Measurements from ENCODE around the gene AEBP2. TPM values are rescaled to one million over a fixed set of nuclear protein-coding genes. Genes with fewer than 3 reads are reported as not detected.
A peak's percentile ranks its signal among the peaks of the same experiment; 100 is the strongest.

The AEBP2 gene
- total RNA-seq, 1 donor from 2014 or later: 35.2 TPM

- Mint-ChIP-seq H3K4me3 (no peak overlapping the region), H3K27me3 (ENCODE audit: low read depth) (no peaks in the 10 kb centered on the region), H3K36me3 (ENCODE audit: low read depth) (peaks cover 6% of the 10 kb centered on the region), H3K27ac (ENCODE audit: unreplicated experiment) (no peak overlapping the region), H3K9me3 (no peaks in the 10 kb centered on the region), H3K4me1 (no peaks in the 10 kb centered on the region)
- DNase-seq (ENCODE audit: low read depth, low spot score): no peak
- no peak for TF ChIP-seq CTCF (conservative IDR thresholded peaks at IDR 0.05)
These were observed 78.3 kb downstream of the AEBP2 start for GRCh38 chr12:19517583-19517982.

DNA sequence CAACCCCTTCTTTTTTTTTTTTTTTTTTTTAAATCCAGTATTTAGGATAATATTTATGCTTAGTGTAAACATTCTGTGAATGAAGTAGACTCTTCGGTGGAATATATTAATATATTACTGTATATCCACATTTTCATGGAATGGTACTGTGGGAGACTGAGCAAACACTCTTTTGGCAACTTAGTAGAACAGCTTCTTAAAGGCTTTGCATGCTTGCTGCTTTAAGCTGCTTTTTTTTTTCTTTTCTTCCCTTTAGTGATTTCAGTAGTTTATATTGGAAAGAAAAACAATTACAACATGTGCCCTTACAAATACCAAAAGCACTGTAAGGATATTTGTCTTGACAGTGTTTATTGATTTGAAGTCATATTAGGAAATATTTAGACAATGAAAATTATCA is 78.9 kb downstream of the AEBP2 start:
- no peak for DNase-seq (ENCODE audit: low read depth, low spot score)
- Mint-ChIP-seq H3K9me3 (no peaks in the 10 kb centered on the region), H3K27me3 (ENCODE audit: low read depth) (no peaks in the 10 kb centered on the region), H3K4me3 (no peak overlapping the region), H3K4me1 (no peaks in the 10 kb centered on the region), H3K27ac (ENCODE audit: unreplicated experiment) (no peak overlapping the region), H3K36me3 (ENCODE audit: low read depth) (peaks cover 6% of the 10 kb centered on the region)
- TF ChIP-seq CTCF (conservative IDR thresholded peaks at IDR 0.05): no peak

DNA sequence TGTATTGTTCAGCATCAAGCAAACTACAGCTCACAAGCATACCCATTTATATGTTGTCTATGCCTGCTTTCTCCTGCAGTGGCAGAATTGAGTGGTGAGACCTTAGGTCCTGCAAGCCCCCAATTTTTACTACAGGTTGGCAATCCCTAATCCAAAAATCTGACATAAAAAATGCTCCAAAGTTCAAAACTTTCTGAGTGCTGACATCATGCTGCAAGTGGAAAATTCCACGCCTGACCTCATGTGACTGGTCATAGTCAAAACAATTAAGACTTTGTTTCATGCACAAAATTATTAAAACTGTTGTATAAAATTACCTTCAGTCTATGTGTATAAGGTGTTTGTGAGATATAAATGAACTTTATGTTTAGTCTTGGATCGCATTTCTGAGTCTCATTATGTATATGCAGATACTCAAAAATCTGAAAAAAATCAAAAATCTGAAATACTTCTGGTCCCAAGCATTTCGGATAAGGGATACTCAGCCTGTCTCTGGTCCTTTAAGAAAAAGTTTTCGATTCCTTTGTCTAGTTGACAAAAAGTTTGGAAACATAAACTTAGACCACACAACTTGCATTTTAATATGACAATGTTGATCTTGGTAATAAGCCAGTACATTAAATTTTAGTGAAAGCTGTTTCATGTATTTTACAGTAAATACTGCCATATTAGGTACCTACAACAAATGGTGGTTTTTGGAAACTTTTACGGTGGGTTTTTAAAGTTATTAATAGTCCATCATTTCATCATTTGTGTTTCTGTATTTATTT is 81.5 kb downstream of the AEBP2 start:
- no peaks in the 10 kb centered on the region for H3K27me3 Mint-ChIP-seq (ENCODE audit: low read depth)
- no peaks in the 10 kb centered on the region for H3K9me3 Mint-ChIP-seq
- peaks cover 2% of the 10 kb centered on the region for H3K36me3 Mint-ChIP-seq (ENCODE audit: low read depth)
- no peaks in the 10 kb centered on the region for H3K4me1 Mint-ChIP-seq
- H3K4me3 Mint-ChIP-seq: no peak overlapping the region
- no peak for DNase-seq (ENCODE audit: low read depth, low spot score)
- peak overlapping the region; percentile 12 for H3K27ac Mint-ChIP-seq (ENCODE audit: unreplicated experiment)
- no peak for TF ChIP-seq CTCF (conservative IDR thresholded peaks at IDR 0.05)

DNA sequence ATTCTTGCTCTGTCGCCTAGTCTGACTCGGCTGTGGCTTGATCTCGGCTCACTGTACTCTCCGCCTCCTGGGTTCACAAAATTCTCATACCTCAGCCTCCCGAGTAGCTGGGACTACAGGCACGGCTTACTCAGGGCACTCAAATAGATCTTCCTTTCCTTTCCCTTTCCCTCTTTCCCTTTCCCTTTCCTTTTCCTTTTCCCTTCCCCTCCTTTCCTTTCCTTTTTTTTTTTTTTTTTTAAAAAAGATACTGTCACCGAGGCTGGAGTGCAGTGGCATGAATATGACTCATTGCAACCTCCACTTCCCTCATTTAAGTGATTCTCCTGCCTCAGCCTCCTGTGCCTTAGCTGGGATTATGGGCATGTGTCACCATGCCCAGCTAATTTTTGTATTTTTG is 86.0 kb downstream of the AEBP2 start:
- TF ChIP-seq CTCF (conservative IDR thresholded peaks at IDR 0.05): no peak
- Mint-ChIP-seq H3K4me1 (no peaks in the 10 kb centered on the region), H3K4me3 (no peak overlapping the region), H3K36me3 (ENCODE audit: low read depth) (no peaks in the 10 kb centered on the region), H3K9me3 (no peaks in the 10 kb centered on the region), H3K27me3 (ENCODE audit: low read depth) (no peaks in the 10 kb centered on the region), H3K27ac (ENCODE audit: unreplicated experiment) (no peak overlapping the region)
- DNase-seq (ENCODE audit: low read depth, low spot score): no peak

GRCh38 chr12:19527866-19528265 is 88.6 kb downstream of the AEBP2 start:
- Mint-ChIP-seq H3K27ac (ENCODE audit: unreplicated experiment) (no peak overlapping the region), H3K4me1 (peaks cover 4% of the 10 kb centered on the region), H3K36me3 (ENCODE audit: low read depth) (no peaks in the 10 kb centered on the region), H3K4me3 (no peak overlapping the region), H3K27me3 (ENCODE audit: low read depth) (no peaks in the 10 kb centered on the region), H3K9me3 (no peaks in the 10 kb centered on the region)
- no peak for TF ChIP-seq CTCF (conservative IDR thresholded peaks at IDR 0.05)
- no peak for DNase-seq (ENCODE audit: low read depth, low spot score)
